MM.1S (cell line): ENCODE measurements around the gene DGCR6L.
A peak's percentile ranks its signal among the peaks of the same experiment; 100 is the strongest.
"Not testable (repeated sequence)": the region's sequence is repeated elsewhere in the genome, so short reads cannot be mapped to it uniquely, and the experiment has no call there.

ENCODE experiments used
- EZH2 ChIP-seq: fragments of 300-600 bp; sonication (generic); optimal IDR thresholded peaks from 2 replicates; pipeline ENCODE3; 2017; ENCODE audit warnings: low read depth, mild to moderate bottlenecking, antibody characterized with exemption, low read length, mixed read lengths
- EZH2phosphoT487 ChIP-seq: fragments of 300-600 bp; sonication (generic); IDR thresholded peaks from 2 replicates; pipeline ENCODE4 v1.6.1; 2018; ENCODE audit warnings: antibody characterized with exemption, low read length
- TF ChIP-seq, protein P1 (sequence below): fragments of 300-600 bp; sonication (generic); IDR thresholded peaks from 2 replicates; pipeline ENCODE4 v1.5.1; 2016; ENCODE audit warnings: antibody characterized with exemption, low read length, mixed read lengths

DNA sequence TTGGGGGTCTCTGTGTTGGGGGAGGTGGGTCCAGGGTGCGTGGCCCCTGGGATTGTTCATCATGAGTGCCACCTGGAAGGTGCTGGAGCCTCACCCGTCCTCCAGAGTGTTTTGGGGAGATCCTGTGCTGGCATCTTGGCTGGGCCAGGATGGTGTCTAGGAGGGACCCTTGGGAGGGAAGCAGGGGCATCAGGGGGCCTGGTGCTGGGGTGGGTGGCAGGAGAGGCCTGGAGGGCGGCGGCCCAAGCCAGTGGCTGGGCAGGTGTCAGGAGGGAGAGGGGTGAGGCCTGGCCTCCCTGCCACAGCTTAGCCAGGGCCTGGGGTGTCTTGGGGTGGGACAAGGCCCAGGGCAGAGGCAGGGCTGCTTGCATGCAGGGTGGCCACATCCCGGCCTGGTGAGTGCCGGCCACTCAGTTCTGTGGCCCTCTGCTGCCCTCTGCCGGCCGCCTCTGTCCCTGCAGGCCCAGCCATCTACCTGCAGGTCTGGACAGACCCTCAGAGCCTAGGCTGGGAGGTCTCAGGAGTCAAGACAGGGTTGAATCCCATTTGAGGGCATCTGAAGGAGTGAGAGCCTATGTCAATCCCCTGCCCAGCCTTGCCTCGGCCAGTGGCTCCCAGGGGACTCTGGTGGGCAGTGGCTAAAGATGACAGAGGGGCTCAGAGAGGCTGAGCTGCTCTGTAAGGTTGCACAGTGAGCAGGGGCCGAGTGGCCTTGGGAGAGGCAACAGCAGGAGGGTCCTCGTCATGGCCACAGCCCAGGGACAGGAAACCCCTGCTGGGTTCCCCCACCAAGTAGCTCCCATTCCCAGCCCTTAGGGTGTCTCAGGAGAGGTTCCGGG lies 34.2 kb downstream of the DGCR6L start:
- TF ChIP-seq EZH2phosphoT487, EZH2: not testable (repeated sequence)
- TF ChIP-seq, protein P1, sequence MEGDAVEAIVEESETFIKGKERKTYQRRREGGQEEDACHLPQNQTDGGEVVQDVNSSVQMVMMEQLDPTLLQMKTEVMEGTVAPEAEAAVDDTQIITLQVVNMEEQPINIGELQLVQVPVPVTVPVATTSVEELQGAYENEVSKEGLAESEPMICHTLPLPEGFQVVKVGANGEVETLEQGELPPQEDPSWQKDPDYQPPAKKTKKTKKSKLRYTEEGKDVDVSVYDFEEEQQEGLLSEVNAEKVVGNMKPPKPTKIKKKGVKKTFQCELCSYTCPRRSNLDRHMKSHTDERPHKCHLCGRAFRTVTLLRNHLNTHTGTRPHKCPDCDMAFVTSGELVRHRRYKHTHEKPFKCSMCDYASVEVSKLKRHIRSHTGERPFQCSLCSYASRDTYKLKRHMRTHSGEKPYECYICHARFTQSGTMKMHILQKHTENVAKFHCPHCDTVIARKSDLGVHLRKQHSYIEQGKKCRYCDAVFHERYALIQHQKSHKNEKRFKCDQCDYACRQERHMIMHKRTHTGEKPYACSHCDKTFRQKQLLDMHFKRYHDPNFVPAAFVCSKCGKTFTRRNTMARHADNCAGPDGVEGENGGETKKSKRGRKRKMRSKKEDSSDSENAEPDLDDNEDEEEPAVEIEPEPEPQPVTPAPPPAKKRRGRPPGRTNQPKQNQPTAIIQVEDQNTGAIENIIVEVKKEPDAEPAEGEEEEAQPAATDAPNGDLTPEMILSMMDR = peak; percentile 66
